Spleen (tissue), 11 donors: ENCODE measurements around the gene RPL27. TPM values are rescaled to one million over a fixed set of nuclear protein-coding genes. Genes with fewer than 3 reads are reported as not detected.
"Not testable (repeated sequence)": the region's sequence is repeated elsewhere in the genome, so short reads cannot be mapped to it uniquely, and the experiment has no call there.

Source experiments
- DNase-seq: peaks from one replicate; pipeline ENCODE4 v3.0.0-alpha.2; 2020
- H3K27ac ChIP-seq, 8 donors: fragments of 200-600 bp; sonication (generic) in 7 of 8; 1 replicate in 4 of 8; 2 replicates in 4 of 8; pipeline versions ENCODE4 v1.5.0 to v1.8.0; 2016 to 2021; ENCODE audit warnings: inconsistent platforms in 4 of 8, mild to moderate bottlenecking in 4 of 8, moderate library complexity in 1 of 8
- H3K27me3 ChIP-seq, 7 donors: fragments of 200-600 bp; sonication (generic) in 6 of 7; replicated peaks in 1 of 7; 1 replicate in 4 of 7; 2 replicates in 3 of 7; pipeline versions ENCODE4 v1.5.0 to v1.8.0; 2016 to 2021; ENCODE audit warnings: inconsistent platforms in 3 of 7, mild to moderate bottlenecking in 1 of 7
- H3K36me3 ChIP-seq, 6 donors: fragments of 200-600 bp; sonication (generic) in 5 of 6; 1 replicate in 4 of 6; 2 replicates in 2 of 6; pipeline versions ENCODE4 v1.5.0 to v1.8.0; 2016 to 2021; ENCODE audit warnings: inconsistent platforms in 2 of 6
- H3K4me1 ChIP-seq, 6 donors: fragments of 200-600 bp; sonication (generic) in 5 of 6; 1 replicate in 3 of 6; 2 replicates in 3 of 6; pipeline versions ENCODE4 v1.5.0 to v1.8.0; 2016 to 2021; ENCODE audit warnings: inconsistent platforms in 3 of 6
- H3K4me3 ChIP-seq, 8 donors: fragments of 200-600 bp; sonication (generic) in 7 of 8; 1 replicate in 4 of 8; 2 replicates in 4 of 8; pipeline versions ENCODE4 v1.5.0 to v1.8.0; 2016 to 2021; ENCODE audit warnings: inconsistent platforms in 4 of 8, mild to moderate bottlenecking in 4 of 8, moderate library complexity in 2 of 8
- H3K9me3 ChIP-seq, 8 donors: fragments of 200-600 bp; sonication (generic) in 7 of 8; 1 replicate in 4 of 8; 2 replicates in 4 of 8; pipeline versions ENCODE4 v1.5.0 to v1.8.0; 2016 to 2021; ENCODE audit warnings: inconsistent platforms in 4 of 8
- POLR2A ChIP-seq, 3 donors: fragments of 450-650 bp; IDR thresholded peaks; one replicate each; pipeline ENCODE4 v1.5.1; 2017; ENCODE audit warnings: antibody characterized with exemption in 3 of 3, mild to moderate bottlenecking in 1 of 3
- POLR2AphosphoS5 ChIP-seq, 3 donors: sonication (generic); formaldehyde crosslinking; IDR thresholded peaks; one replicate each; pipeline ENCODE4 v1.5.1; 2017; ENCODE audit warnings: antibody characterized with exemption in 3 of 3
- WGBS, 5 donors: extraction: QIAGEN DNeasy Blood & Tissue Kit in 3 of 5; methylation state at CpG; one replicate each; pipeline versions ENCODE4 v1.1.5 to v1.1.7; 2013 to 2018; 5-methylcytosine and 5-hydroxymethylcytosine counted together
- intact Hi-C: fragments of 100-400 bp; cut with DNase I; formaldehyde crosslinking; loops from one replicate; pipeline ENCODE4 v1.15.0; 2023; ENCODE audit warnings: low total_unique reads
- polyA plus RNA-seq, 3 donors: library from polyadenylated mRNA; stranded (reverse); fragments of 200-250 nt; gene quantifications; one replicate each; pipeline ENCODE4 v1.2.1, GENCODE V29; 2013
- total RNA-seq, 7 donors: library from RNA; depleted of rRNA in 3 of 7; stranded (reverse); fragments of >200 nt in 3 of 7; fragmentation: NEBNext Ultra II Directional in 4 of 7; extraction: Animal tissue kit (Norgen Biotek cat#: 25700) in 4 of 7; gene quantifications; one replicate each; pipeline versions ENCODE4 v1.1.0 to v1.2.1, GENCODE V29; 2016 to 2021
- TF ChIP-seq, protein P1 (sequence below), 11 experiments: fragments of 200-600 bp in 7 of 11; fragments of 450-650 bp in 4 of 11; sonication (generic) in 4 of 11; IDR thresholded peaks in 8 of 11; conservative IDR thresholded peaks in 3 of 11; 1 replicate in 7 of 11; 2 replicates in 4 of 11; pipeline versions ENCODE4 v1.4.0 to v1.8.0; 2016 to 2021; ENCODE audit warnings: antibody characterized with exemption in 11 of 11, inconsistent platforms in 4 of 11, mild to moderate bottlenecking in 1 of 11
- donor health status: healthy with polysubstance abuse.
- donor health status: DM: no; HTN: no; CAD: no; lungs with moderate emphysema.
- donor health status: DM: no; HTN: no; CAD: no.
- donor health status: Bipolar disorder and iron deficiency.
- donor health status: healthy.
- donor health status: DM: no; HTN: no; CAD: no.
- donor health status: DM: yes; HTN: yes; CAD: no.

RPL27 gene
- total and polyA plus RNA-seq, 10 donors: 702 to 6,357 (median 1,017) TPM

DNA sequence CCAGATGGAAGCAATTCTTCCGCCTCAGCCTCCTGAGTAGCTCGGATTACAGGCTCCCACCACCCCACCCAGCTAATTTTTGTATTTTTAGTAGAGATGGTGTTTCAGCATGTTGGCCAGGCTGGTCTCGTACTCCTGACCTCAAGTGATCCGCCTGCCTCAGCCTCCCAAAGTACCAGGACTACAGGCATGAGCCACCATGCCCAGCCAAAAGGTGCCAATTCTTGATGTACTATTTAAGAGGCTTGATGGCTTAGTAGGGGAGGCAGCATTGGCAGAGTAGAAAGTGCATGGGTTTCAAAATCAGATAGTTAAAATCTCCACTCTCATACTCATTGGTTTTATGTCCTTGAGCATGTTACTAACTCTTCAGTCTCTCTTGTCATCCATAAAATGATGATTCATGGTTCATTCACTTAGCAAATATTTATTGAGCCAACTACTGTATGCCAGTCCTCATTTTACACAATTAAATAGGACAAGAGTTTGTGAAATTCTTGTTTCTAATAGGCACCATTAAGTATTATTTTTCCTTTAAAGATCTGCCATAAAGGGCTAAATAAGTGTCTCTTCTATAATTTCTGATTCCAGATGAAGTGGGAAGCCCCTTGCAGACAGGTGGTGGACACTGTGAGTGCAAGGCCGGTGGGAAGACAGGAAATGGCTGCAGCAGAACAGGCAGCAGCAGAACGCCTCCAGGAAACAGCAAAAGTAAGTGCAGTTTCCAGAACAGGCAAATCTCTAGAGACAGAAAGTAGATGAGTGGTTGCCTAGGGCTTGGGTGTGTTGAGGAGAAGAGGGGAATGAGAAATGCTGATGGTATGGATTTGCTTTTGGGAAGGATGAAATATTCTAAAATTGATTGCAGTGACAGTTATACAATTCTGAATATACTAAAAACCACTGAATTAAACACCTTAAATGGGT, 8.2 kb upstream of the RPL27 start:
- DNase-seq: no peak
- H3K27me3 ChIP-seq: no peaks in the 10 kb centered on the region
- intact Hi-C loops: no loop called here

DNA sequence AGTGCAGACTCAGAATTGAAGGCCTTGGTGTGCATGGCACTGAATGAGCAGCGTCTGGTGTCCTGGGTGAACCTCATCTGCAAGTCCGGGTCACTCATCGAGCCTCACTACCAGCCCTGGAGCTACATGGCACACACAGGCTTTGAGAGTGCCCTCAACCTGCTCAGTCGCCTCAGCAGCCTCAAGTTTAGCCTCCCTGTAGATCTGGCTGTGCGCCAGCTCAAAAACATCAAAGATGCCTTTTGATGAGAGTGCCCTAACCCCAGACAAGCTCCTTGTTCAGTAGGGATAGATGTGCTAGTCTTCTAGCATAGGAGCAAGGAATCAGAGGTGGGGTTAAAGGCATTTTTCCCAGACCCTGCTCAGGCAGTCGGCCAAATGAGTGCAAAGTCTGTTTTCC, 6.7 kb upstream of the RPL27 start:
- no peak overlapping the region for H3K27ac ChIP-seq
- no peaks in the 10 kb centered on the region for H3K27me3 ChIP-seq
- peaks cover 0 to 29% (median 8%) of the 10 kb centered on the region in 6 donors for H3K4me1 ChIP-seq
- H3K36me3 ChIP-seq: peaks cover 3 to 88% (median 73%) of the 10 kb centered on the region in 6 donors
- no peak for TF ChIP-seq POLR2AphosphoS5 (IDR thresholded peaks at IDR 0.05)
- TF ChIP-seq, protein P1, sequence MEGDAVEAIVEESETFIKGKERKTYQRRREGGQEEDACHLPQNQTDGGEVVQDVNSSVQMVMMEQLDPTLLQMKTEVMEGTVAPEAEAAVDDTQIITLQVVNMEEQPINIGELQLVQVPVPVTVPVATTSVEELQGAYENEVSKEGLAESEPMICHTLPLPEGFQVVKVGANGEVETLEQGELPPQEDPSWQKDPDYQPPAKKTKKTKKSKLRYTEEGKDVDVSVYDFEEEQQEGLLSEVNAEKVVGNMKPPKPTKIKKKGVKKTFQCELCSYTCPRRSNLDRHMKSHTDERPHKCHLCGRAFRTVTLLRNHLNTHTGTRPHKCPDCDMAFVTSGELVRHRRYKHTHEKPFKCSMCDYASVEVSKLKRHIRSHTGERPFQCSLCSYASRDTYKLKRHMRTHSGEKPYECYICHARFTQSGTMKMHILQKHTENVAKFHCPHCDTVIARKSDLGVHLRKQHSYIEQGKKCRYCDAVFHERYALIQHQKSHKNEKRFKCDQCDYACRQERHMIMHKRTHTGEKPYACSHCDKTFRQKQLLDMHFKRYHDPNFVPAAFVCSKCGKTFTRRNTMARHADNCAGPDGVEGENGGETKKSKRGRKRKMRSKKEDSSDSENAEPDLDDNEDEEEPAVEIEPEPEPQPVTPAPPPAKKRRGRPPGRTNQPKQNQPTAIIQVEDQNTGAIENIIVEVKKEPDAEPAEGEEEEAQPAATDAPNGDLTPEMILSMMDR (IDR thresholded peaks at IDR 0.05 in 8 of 11, conservative IDR thresholded peaks at IDR 0.05 in 3 of 11): no peak
- no peak for TF ChIP-seq POLR2A (IDR thresholded peaks at IDR 0.05)
- H3K9me3 ChIP-seq: no peaks in the 10 kb centered on the region
- intact Hi-C loops: no loop called here
- 89 to 98% (median 95%) methylated on average over 6 of the region's 6 CpGs for WGBS, 5 donors
- no peak overlapping the region for H3K4me3 ChIP-seq
- no peak for DNase-seq

More for the DNA sequence above, 8.2 kb upstream of the RPL27 start:
- WGBS, 5 donors: 80 to 88% (median 82%) methylated on average over 6 of the region's 6 CpGs
- TF ChIP-seq, protein P1 (IDR thresholded peaks at IDR 0.05 in 8 of 11, conservative IDR thresholded peaks at IDR 0.05 in 3 of 11): no peak
- TF ChIP-seq POLR2A (IDR thresholded peaks at IDR 0.05) (no peak), POLR2AphosphoS5 (IDR thresholded peaks at IDR 0.05) (no peak)
- Histone ChIP-seq H3K9me3 (no peaks in the 10 kb centered on the region), H3K4me3 (no peak overlapping the region), H3K36me3 (peaks cover 3 to 98% (median 75%) of the 10 kb centered on the region in 6 donors), H3K27ac (peak overlapping the region in 1 of 8 donors; percentile 28), H3K4me1 (peaks cover 0 to 44% (median 21%) of the 10 kb centered on the region in 6 donors)

DNA sequence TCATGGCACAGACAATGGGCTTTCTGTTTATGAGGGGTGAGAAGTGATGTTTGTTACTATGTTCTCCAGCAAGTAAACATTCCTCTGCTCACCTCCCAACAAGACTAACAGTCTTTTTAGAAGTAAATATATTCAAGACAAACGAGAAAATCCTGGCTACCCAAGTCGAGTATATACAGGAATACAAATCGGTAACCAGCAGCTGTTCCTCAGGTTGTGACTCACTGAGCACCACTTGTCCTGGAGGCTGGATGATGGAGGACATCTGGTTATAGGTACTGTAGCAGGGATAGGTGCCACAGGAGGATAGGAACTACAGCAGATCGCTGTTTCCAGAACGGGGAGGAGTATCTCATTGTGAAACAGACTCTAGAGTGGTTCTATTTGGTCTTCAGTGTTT, 5.3 kb upstream of the RPL27 start:
- Histone ChIP-seq H3K27ac (no peak overlapping the region), H3K27me3 (no peaks in the 10 kb centered on the region), H3K9me3 (no peaks in the 10 kb centered on the region), H3K4me3 (no peak overlapping the region), H3K4me1 (peaks cover 0 to 25% (median 8%) of the 10 kb centered on the region in 6 donors), H3K36me3 (peaks cover 3 to 74% (median 59%) of the 10 kb centered on the region in 6 donors)
- TF ChIP-seq, protein P1 (IDR thresholded peaks at IDR 0.05 in 8 of 11, conservative IDR thresholded peaks at IDR 0.05 in 3 of 11): no peak
- no peak for TF ChIP-seq POLR2A (IDR thresholded peaks at IDR 0.05)
- TF ChIP-seq POLR2AphosphoS5 (IDR thresholded peaks at IDR 0.05): no peak
- no peak for DNase-seq
- intact Hi-C loops: no loop called here
- 89 to 93% (median 92%) methylated on average over 5 of the region's 5 CpGs for WGBS, 5 donors

DNA sequence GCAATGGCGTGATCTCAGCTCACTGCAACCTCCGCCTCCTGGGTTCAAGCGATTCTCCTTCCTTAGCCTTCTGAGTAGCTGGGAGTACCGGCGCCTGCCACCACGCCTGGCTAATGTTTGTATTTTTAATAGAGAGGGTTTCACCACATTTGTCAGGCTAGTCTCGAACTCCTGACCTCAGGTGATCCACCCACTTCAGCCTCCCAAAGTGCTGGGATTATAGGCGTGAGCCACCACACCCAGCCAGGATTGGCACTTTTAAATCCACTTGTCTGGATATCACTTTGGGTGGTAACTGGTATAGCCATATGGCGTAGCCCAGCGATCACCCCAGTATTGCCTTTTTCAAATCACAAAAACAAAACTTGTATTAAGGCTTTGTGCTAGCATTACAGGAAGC, 4.3 kb upstream of the RPL27 start:
- intact Hi-C loops, H3K27me3 ChIP-seq, DNase-seq, H3K4me3 ChIP-seq, H3K9me3 ChIP-seq, H3K27ac ChIP-seq: not testable (repeated sequence)
- H3K36me3 ChIP-seq: peaks cover 3 to 64% (median 48%) of the 10 kb centered on the region in 6 donors
- peaks cover 2 to 31% (median 10%) of the 10 kb centered on the region in 6 donors for H3K4me1 ChIP-seq
- WGBS, 5 donors: 83 to 88% (median 86%) methylated on average over 10 of the region's 10 CpGs
